H9 (cell line): ENCODE measurements around the gene NCKAP5. TPM values are rescaled to one million over a fixed set of nuclear protein-coding genes. Genes with fewer than 3 reads are reported as not detected.

ENCODE experiments used
- DNase-seq: peaks from one replicate; pipeline ENCODE4 v3.0.0-alpha.2; 2017
- H2AFZ ChIP-seq: one replicate; pipeline ENCODE4 v1.6.1; 2013; ENCODE audit warnings: mild to moderate bottlenecking, low read length, control low read depth, moderate library complexity
- H2AK5ac ChIP-seq: 2 replicates; pipeline ENCODE4 v1.6.1; 2013; ENCODE audit warnings: low read length, control low read depth, mixed read lengths; ENCODE audit not compliant: insufficient read length
- H2BK120ac ChIP-seq: one replicate; pipeline ENCODE4 v1.6.1; 2013; ENCODE audit warnings: low read depth, mild to moderate bottlenecking, low read length, control low read depth, inconsistent platforms; ENCODE audit not compliant: poor library complexity, severe bottlenecking
- H2BK12ac ChIP-seq: 2 replicates; pipeline ENCODE4 v1.6.1; 2013; ENCODE audit warnings: low read length, control low read depth, mixed read lengths, low read depth; ENCODE audit not compliant: insufficient read length
- H2BK15ac ChIP-seq: 2 replicates; pipeline ENCODE4 v1.6.1; 2013; ENCODE audit warnings: low read depth, low read length, control low read depth
- H2BK20ac ChIP-seq: one replicate; pipeline ENCODE4 v1.6.1; 2013; ENCODE audit warnings: low read depth, mild to moderate bottlenecking, low read length, control low read depth, inconsistent platforms; ENCODE audit not compliant: poor library complexity, severe bottlenecking
- H2BK5ac ChIP-seq: 2 replicates; pipeline ENCODE4 v1.6.1; 2013; ENCODE audit warnings: low read length, control low read depth, mixed read lengths; ENCODE audit not compliant: insufficient read length
- H3K14ac ChIP-seq: 2 replicates; pipeline ENCODE4 v1.6.1; 2013; ENCODE audit warnings: low read length, control low read depth; ENCODE audit not compliant: insufficient read depth
- H3K18ac ChIP-seq: 2 replicates; pipeline ENCODE4 v1.6.1; 2013; ENCODE audit warnings: low read depth, mild to moderate bottlenecking, mixed read lengths, low read length, control low read depth; ENCODE audit not compliant: insufficient read length
- H3K23ac ChIP-seq: 2 replicates; pipeline ENCODE4 v1.6.1; 2013; ENCODE audit warnings: low read length, control low read depth, mixed read lengths, low read depth; ENCODE audit not compliant: insufficient read length
- H3K23me2 ChIP-seq: 2 replicates; pipeline ENCODE4 v1.6.1; 2013; ENCODE audit warnings: low read depth, mild to moderate bottlenecking, mixed read lengths, low read length, control low read depth; ENCODE audit not compliant: insufficient read length, poor library complexity, severe bottlenecking
- H3K27ac ChIP-seq: 2 replicates; pipeline ENCODE4 v1.5.1; 2013; ENCODE audit warnings: low read length, control low read depth, mixed read lengths, low read depth; ENCODE audit not compliant: insufficient read length
- H3K27me3 ChIP-seq: 2 replicates; pipeline ENCODE4 v1.6.1; 2013; ENCODE audit warnings: low read length, control low read depth, inconsistent platforms; ENCODE audit not compliant: insufficient read depth
- H3K4ac ChIP-seq: 2 replicates; pipeline ENCODE4 v1.6.1; 2013; ENCODE audit warnings: low read depth, mild to moderate bottlenecking, control low read depth, inconsistent platforms, low read length, moderate library complexity
- H3K4me1 ChIP-seq: 2 replicates; pipeline ENCODE4 v1.6.1; 2013; ENCODE audit warnings: low read length, control low read depth, inconsistent platforms; ENCODE audit not compliant: insufficient read depth
- H3K4me2 ChIP-seq: 2 replicates; pipeline ENCODE4 v1.6.1; 2013; ENCODE audit warnings: low read length, control low read depth, mixed read lengths; ENCODE audit not compliant: insufficient read length, insufficient read depth
- H3K56ac ChIP-seq: 2 replicates; pipeline ENCODE4 v1.6.1; 2013; ENCODE audit warnings: low read depth, mild to moderate bottlenecking, mixed read lengths, low read length, control low read depth; ENCODE audit not compliant: insufficient read length
- H3K79me1 ChIP-seq: 2 replicates; pipeline ENCODE4 v1.6.1; 2013; ENCODE audit warnings: low read depth, mild to moderate bottlenecking, moderate library complexity, low read length, control low read depth, inconsistent platforms; ENCODE audit not compliant: insufficient read depth, poor library complexity, severe bottlenecking
- H3K79me2 ChIP-seq: 2 replicates; pipeline ENCODE4 v1.6.1; 2013; ENCODE audit warnings: low read length, control low read depth, inconsistent platforms; ENCODE audit not compliant: insufficient read depth
- H3K9ac ChIP-seq: 2 replicates; pipeline ENCODE4 v1.6.1; 2013; ENCODE audit warnings: low read length, control low read depth, mixed read lengths; ENCODE audit not compliant: insufficient read length; ENCODE audit errors: extremely low read depth
- H3K9me3 ChIP-seq: one replicate; pipeline ENCODE4 v1.6.1; 2013; ENCODE audit warnings: low read depth, low read length, inconsistent platforms; ENCODE audit not compliant: control insufficient read depth
- H3T11ph ChIP-seq: one replicate; pipeline ENCODE4 v1.6.1; 2013; ENCODE audit warnings: mild to moderate bottlenecking, low read length, control low read depth, inconsistent platforms
- H4K20me1 ChIP-seq: one replicate; pipeline ENCODE4 v1.6.1; 2013; ENCODE audit not compliant: control insufficient read depth, insufficient read length, insufficient read depth
- H4K5ac ChIP-seq: 2 replicates; pipeline ENCODE4 v1.6.1; 2013; ENCODE audit warnings: low read depth, mild to moderate bottlenecking, mixed read lengths, low read length, control low read depth; ENCODE audit not compliant: insufficient read length
- H4K8ac ChIP-seq: replicated peaks from 2 replicates; pipeline ENCODE4 v1.6.1; 2013; ENCODE audit warnings: low read length, control low read depth, mixed read lengths, low read depth; ENCODE audit not compliant: insufficient read length
- H4K91ac ChIP-seq: 2 replicates; pipeline ENCODE4 v1.6.1; 2013; ENCODE audit warnings: low read depth, mild to moderate bottlenecking, moderate library complexity, mixed read lengths, low read length, control low read depth; ENCODE audit not compliant: insufficient read length
- H3K27ac Mint-ChIP-seq, 3 experiments: 2 replicates in 2 of 3; 3 replicates in 1 of 3; pipeline ENCODE4 v1.8.0; 2020 to 2021; ENCODE audit warnings: mixed read lengths in 3 of 3, mild to moderate bottlenecking in 1 of 3, moderate library complexity in 1 of 3
- H3K27me3 Mint-ChIP-seq: 2 replicates; pipeline ENCODE4 v1.8.0; 2021; ENCODE audit warnings: low read depth, mild to moderate bottlenecking, moderate library complexity, mixed read lengths
- H3K36me3 Mint-ChIP-seq, 3 experiments: 2 replicates in 2 of 3; 3 replicates in 1 of 3; pipeline ENCODE4 v1.8.0; 2020 to 2021; ENCODE audit warnings: low read depth in 3 of 3, mixed read lengths in 3 of 3; ENCODE audit not compliant: insufficient read depth in 1 of 3
- H3K4me1 Mint-ChIP-seq, 2 experiments: 2 replicates each; pipeline ENCODE4 v1.8.0; 2020; ENCODE audit warnings: mixed read lengths in 2 of 2
- H3K4me3 Mint-ChIP-seq, 2 experiments: 2 replicates in 1 of 2; 3 replicates in 1 of 2; pipeline ENCODE4 v1.8.0; 2020 to 2021; ENCODE audit warnings: mild to moderate bottlenecking in 2 of 2, mixed read lengths in 2 of 2, moderate library complexity in 1 of 2
- H3K9me3 Mint-ChIP-seq, 2 experiments: 2 replicates in 1 of 2; 3 replicates in 1 of 2; pipeline ENCODE4 v1.8.0; 2020; ENCODE audit warnings: mild to moderate bottlenecking in 2 of 2, mixed read lengths in 2 of 2, moderate library complexity in 1 of 2
- CTCF ChIP-seq: fragments of 200-600 bp; sonication (generic); conservative IDR thresholded peaks from 3 replicates; pipeline ENCODE4 v1.8.0; 2021; ENCODE audit warnings: antibody characterized with exemption, mild to moderate bottlenecking
- WGBS: extraction: QIAGEN DNeasy Blood & Tissue Kit; methylation state at CpG from one replicate; pipeline ENCODE4 v1.1.7; 2013; ENCODE audit warnings: missing lambda C conversion rate, low lambda C conversion rate, mixed read lengths; ENCODE audit not compliant: insufficient read length; ENCODE audit errors: extremely low coverage; 5-methylcytosine and 5-hydroxymethylcytosine counted together
- total RNA-seq: library from RNA; stranded (reverse); gene quantifications from 2 replicates; pipeline ENCODE4 v1.2.1, GENCODE V29; 2021

NCKAP5 gene
- total RNA-seq, 1 experiment from 2014 or later, result 0.26 TPM

- Histone ChIP-seq H3K27ac (no peak overlapping the region), H2BK120ac (no peak overlapping the region), H4K91ac (no peak overlapping the region), H3K18ac (no peak overlapping the region), H4K5ac (no peak overlapping the region), H3K4me2 (no peak overlapping the region), H3K23me2 (no peaks in the 10 kb centered on the region), H4K8ac (no peak overlapping the region), H3K79me2 (no peaks in the 10 kb centered on the region), H2BK20ac (no peak overlapping the region), H2AK5ac (no peak overlapping the region), H2BK12ac (no peak overlapping the region), H4K20me1 (no peaks in the 10 kb centered on the region), H3K23ac (no peak overlapping the region), H2BK15ac (no peak overlapping the region), H3T11ph (no peak overlapping the region), H3K56ac (no peak overlapping the region), H3K9me3 (no peaks in the 10 kb centered on the region), H3K9ac (no peak overlapping the region), H3K14ac (no peak overlapping the region), H3K4ac (no peak overlapping the region), H2AFZ (no peak overlapping the region), H2BK5ac (no peak overlapping the region), H3K27me3 (no peaks in the 10 kb centered on the region), H3K4me1 (no peaks in the 10 kb centered on the region), H3K79me1 (no peaks in the 10 kb centered on the region)
- Mint-ChIP-seq H3K27ac (no peak overlapping the region), H3K9me3 (no peaks in the 10 kb centered on the region; a peak in 2 of 5 replicates), H3K4me3 (no peak overlapping the region), H3K36me3 (0 out of 7 replicates have a peak, but pooled peaks cover 0 to under 1% (median 0%) of the 10 kb centered on the region in 3 experiments), H3K4me1 (no peaks in the 10 kb centered on the region), H3K27me3 (no peaks in the 10 kb centered on the region)
- no peak for TF ChIP-seq CTCF
- WGBS, result no CpG with 5 or more reads among the region's 3 CpGs
- DNase-seq, result no peak
Observed at GRCh38 chr2:132773331-132773730, 794.9 kb downstream of the NCKAP5 start.
